ENCODE measurements around the gene TDRD7.

The TDRD7 gene

GRCh38 chr9:97528529-97529230 lies 116.8 kb downstream of the TDRD7 start:
- DNase-seq (ENCODE audit: low spot score) = no peak

- no peak for DNase-seq (ENCODE audit: low spot score)
These were observed 117.6 kb downstream of the TDRD7 start for GRCh38 chr9:97529363-97530076.

DNA sequence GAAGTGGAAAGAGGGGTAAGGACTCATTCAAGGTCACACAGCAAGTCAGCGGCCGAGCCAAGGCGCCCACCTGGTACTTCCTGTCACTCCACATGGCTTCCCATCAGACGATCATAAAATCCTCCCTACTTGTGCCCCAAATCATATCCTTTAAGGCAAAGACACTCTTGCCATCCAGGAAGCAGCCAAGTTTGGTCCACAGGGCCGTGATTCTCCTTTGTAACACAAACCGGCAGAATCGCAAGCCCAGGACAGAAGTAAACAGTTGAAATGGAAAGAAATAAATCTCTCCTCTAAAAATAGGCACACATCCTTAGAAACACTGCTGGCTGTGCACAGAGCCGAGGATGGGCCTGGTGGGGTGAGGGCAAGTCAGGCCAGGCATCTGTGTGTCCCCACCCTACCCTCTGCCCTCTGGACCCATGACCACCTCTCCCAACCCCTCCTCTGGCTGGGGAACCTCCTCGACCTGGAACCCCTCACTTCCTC lies 120.0 kb downstream of the TDRD7 start:
- DNase-seq (ENCODE audit: low spot score) = no peak

- DNase-seq (ENCODE audit: low spot score) = no peak
These were observed 122.3 kb downstream of the TDRD7 start for GRCh38 chr9:97534185-97534584.

- no peak for DNase-seq (ENCODE audit: low spot score)
These were observed 123.2 kb downstream of the TDRD7 start for GRCh38 chr9:97534961-97535594.

DNA sequence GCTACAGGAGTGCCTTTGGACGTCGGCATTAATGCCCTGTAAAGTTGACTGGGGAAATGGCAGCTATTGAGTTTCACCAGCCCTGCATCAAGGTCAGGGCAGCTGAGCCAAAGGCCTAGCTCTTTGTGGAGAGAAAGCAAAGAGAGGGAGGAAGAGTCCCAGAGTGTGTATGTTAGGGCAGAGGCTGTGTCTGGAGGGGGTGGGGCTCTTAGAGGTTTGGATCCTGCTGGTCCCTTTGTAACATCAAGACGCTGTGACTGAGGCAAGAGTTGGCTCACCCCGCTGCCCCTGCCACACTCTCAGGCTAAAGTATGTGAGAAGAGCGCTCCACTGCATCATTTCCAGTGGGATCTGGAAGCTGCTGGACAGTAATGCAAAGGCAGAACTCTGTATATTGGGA lies 123.9 kb downstream of the TDRD7 start:
- no peak for DNase-seq (ENCODE audit: low spot score)

DNA sequence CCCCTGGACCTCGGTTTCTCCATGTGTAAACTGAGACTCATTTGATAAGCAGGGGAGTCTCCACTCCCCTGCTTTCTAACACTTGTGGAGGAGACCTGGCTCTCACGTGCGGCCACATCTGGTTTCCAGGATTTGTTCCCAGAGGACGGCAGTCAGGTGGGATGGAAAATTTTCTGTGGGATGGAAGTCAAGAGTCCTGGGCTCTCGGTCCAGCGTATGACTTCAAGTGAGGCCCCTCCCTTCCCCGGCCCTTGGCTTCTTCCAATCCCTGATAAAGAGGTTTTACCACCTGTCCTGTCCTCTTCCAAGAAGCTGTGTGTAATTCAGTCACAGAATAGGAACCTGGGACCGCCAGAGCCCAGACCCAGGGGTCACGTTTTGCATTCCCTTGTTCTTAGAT lies 124.6 kb downstream of the TDRD7 start:
- no peak for DNase-seq (ENCODE audit: low spot score)

- no peak for DNase-seq (ENCODE audit: low spot score)
These were observed 131.7 kb downstream of the TDRD7 start for GRCh38 chr9:97543561-97543960.

GRCh38 chr9:97545486-97545885 lies 133.6 kb downstream of the TDRD7 start:
- DNase-seq (ENCODE audit: low spot score) = no peak

All from HuH-7.5 (cell line).